K562 (cell line): ENCODE results near the gene B4GALT1. TPM values are rescaled to one million over a fixed set of nuclear protein-coding genes. Genes with fewer than 3 reads are reported as not detected.

Experiments used
- CTCF ChIP-seq, 3 experiments: IDR thresholded peaks in 2 of 3; conservative IDR thresholded peaks in 1 of 3; 2 replicates each; pipeline ENCODE4 v1.5.1; 2011 to 2012; ENCODE audit warnings: low read length in 3 of 3, mild to moderate bottlenecking in 3 of 3, control low read depth in 2 of 3, improper control_type of control experiment in 1 of 3, inconsistent platforms in 1 of 3, low read depth in 1 of 3, mixed read lengths in 1 of 3, moderate library complexity in 1 of 3; ENCODE audit not compliant: insufficient read depth in 2 of 3
- E2F5 ChIP-seq: sonication (generic); formaldehyde crosslinking; IDR thresholded peaks from 2 replicates; pipeline ENCODE4 v1.8.0; 2022; ENCODE audit warnings: mild to moderate bottlenecking, missing genetic modification reagents
- IRF2 ChIP-seq: sonication (generic); formaldehyde crosslinking; IDR thresholded peaks from 2 replicates; pipeline ENCODE4 v1.8.1; 2022; ENCODE audit warnings: mild to moderate bottlenecking, missing genetic modification reagents
- LCOR ChIP-seq: sonication (generic); formaldehyde crosslinking; IDR thresholded peaks from 2 replicates; pipeline ENCODE4 v1.8.0; 2022; ENCODE audit warnings: mild to moderate bottlenecking, missing genetic modification reagents
- MNT ChIP-seq, 2 experiments: fragments of 450-650 bp; conservative IDR thresholded peaks; 2 replicates each; pipeline ENCODE4 v1.6.1; 2017; ENCODE audit warnings: mild to moderate bottlenecking in 2 of 2, moderate library complexity in 2 of 2
- MTA3 ChIP-seq: fragments of 450-650 bp; formaldehyde crosslinking; IDR thresholded peaks from 2 replicates; pipeline ENCODE4 v1.6.1; 2017; ENCODE audit warnings: mild to moderate bottlenecking, borderline replicate concordance
- NFRKB ChIP-seq: fragments of 450-650 bp; IDR thresholded peaks from 2 replicates; pipeline ENCODE4 v1.6.1; 2016; ENCODE audit warnings: low read depth
- NR1H2 ChIP-seq: sonication (generic); formaldehyde crosslinking; IDR thresholded peaks from 2 replicates; pipeline ENCODE4 v1.4.0; 2020; ENCODE audit warnings: mild to moderate bottlenecking, missing genetic modification reagents
- POLR3G ChIP-seq: IDR thresholded peaks from 2 replicates; pipeline ENCODE4 v1.6.1; 2011; ENCODE audit not compliant: insufficient read length, insufficient replicate concordance; ENCODE audit errors: extremely low read depth
- RAD21 ChIP-seq, 2 experiments: fragments of 250-450 bp in 1 of 2; fragments of 450-650 bp in 1 of 2; sonication (Bioruptor Pico) in 1 of 2; formaldehyde crosslinking in 1 of 2; IDR thresholded peaks in 1 of 2; conservative IDR thresholded peaks in 1 of 2; 2 replicates each; pipeline versions ENCODE4 v1.4.0 to v1.8.0; 2020 to 2022; ENCODE audit warnings: mild to moderate bottlenecking in 2 of 2, moderate library complexity in 1 of 2
- SMAD1 ChIP-seq: fragments of 150-350 bp; IDR thresholded peaks from 2 replicates; pipeline ENCODE4 v1.6.1; 2014; ENCODE audit warnings: low read length, low read depth; ENCODE audit not compliant: partially characterized antibody
- SNIP1 ChIP-seq: fragments of 450-650 bp; IDR thresholded peaks from 2 replicates; pipeline ENCODE4 v1.7.1; 2017; ENCODE audit warnings: low read depth, mild to moderate bottlenecking
- TAF9B ChIP-seq: fragments of 450-650 bp; IDR thresholded peaks from 2 replicates; pipeline ENCODE4 v1.6.1; 2018; ENCODE audit warnings: mild to moderate bottlenecking; ENCODE audit not compliant: partially characterized antibody
- ZBED1 ChIP-seq: IDR thresholded peaks from 2 replicates; pipeline ENCODE4 v1.6.1; 2014
- ZKSCAN8 ChIP-seq: fragments of 200-800 bp; sonication (Bioruptor generic); IDR thresholded peaks from 2 replicates; pipeline ENCODE4 v1.6.1; 2016; ENCODE audit warnings: missing genetic modification characterization, missing compliant biosample characterization
- ZNF12 ChIP-seq: sonication (generic); formaldehyde crosslinking; IDR thresholded peaks from 2 replicates; pipeline ENCODE4 v1.4.0; 2020; ENCODE audit warnings: mild to moderate bottlenecking, missing genetic modification reagents
- ZNF316 ChIP-seq: fragments of 450-650 bp; IDR thresholded peaks from 2 replicates; pipeline ENCODE4 v1.6.1; 2016
- ZSCAN32 ChIP-seq: fragments of 450-650 bp; formaldehyde crosslinking; IDR thresholded peaks from 2 replicates; pipeline ENCODE4 v1.4.0; 2020; ENCODE audit warnings: mild to moderate bottlenecking, moderate library complexity
- polyA plus RNA-seq, 8 experiments: library from polyadenylated mRNA; depleted of rRNA in 4 of 8; stranded (reverse) in 5 of 8; unstranded in 3 of 8; fragments of >200 nt; fragmentation: Nextera tagmentation in 2 of 8; fragmentation: Illumina TruSeq in 1 of 8; extraction: Ambion mirVana in 2 of 8; extraction: Trizol in 1 of 8; gene quantifications; 2 replicates each; pipeline versions ENCODE4 v1.2.1 to v1.2.3, GENCODE V29; 2011 to 2014; ENCODE audit warnings: inconsistent platforms in 1 of 8, missing spikeins in 1 of 8
- total RNA-seq, 7 experiments: library from RNA; depleted of rRNA in 6 of 7; stranded (reverse); fragments of >200 nt in 6 of 7; fragmentation: Illumina TruSeq in 2 of 7; extraction: Trizol in 2 of 7; gene quantifications; 2 replicates each; pipeline versions ENCODE4 v1.2.1 to v1.2.3, GENCODE V29; 2011 to 2021; ENCODE audit warnings: low replicate concordance in 1 of 7
- TF ChIP-seq, protein P1 (sequence below): fragments of 450-650 bp; IDR thresholded peaks from 2 replicates; pipeline ENCODE4 v1.7.0; 2016; ENCODE audit warnings: borderline replicate concordance
- TF ChIP-seq, protein P2 (sequence below): fragments of 450-650 bp; IDR thresholded peaks from 2 replicates; pipeline ENCODE4 v1.7.1; 2018; ENCODE audit warnings: mild to moderate bottlenecking, low read depth; ENCODE audit not compliant: partially characterized antibody

Gene B4GALT1
- total and polyA plus RNA-seq, 9 of the 15 experiments (the other 6 are each of a cell fraction or from before 2014, with no cell fraction given), result 4.1 to 26.8 (median 7.1) TPM

GRCh38 chr9:33081128-33081851, 85.8 kb downstream of the B4GALT1 start (continued):
- TF ChIP-seq E2F5 (CRISPR knock-in tag), result no peak
- TF ChIP-seq MTA3, result no peak
- TF ChIP-seq ZNF12 (CRISPR knock-in tag), result no peak
- TF ChIP-seq ZSCAN32 (CRISPR knock-in tag), result no peak
- no peak for TF ChIP-seq POLR3G
- no peak for TF ChIP-seq ZKSCAN8 (CRISPR knock-in tag)
- TF ChIP-seq, protein P1, sequence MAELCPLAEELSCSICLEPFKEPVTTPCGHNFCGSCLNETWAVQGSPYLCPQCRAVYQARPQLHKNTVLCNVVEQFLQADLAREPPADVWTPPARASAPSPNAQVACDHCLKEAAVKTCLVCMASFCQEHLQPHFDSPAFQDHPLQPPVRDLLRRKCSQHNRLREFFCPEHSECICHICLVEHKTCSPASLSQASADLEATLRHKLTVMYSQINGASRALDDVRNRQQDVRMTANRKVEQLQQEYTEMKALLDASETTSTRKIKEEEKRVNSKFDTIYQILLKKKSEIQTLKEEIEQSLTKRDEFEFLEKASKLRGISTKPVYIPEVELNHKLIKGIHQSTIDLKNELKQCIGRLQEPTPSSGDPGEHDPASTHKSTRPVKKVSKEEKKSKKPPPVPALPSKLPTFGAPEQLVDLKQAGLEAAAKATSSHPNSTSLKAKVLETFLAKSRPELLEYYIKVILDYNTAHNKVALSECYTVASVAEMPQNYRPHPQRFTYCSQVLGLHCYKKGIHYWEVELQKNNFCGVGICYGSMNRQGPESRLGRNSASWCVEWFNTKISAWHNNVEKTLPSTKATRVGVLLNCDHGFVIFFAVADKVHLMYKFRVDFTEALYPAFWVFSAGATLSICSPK, result no peak
- no peak for TF ChIP-seq ZBED1
- peak; percentile 69 to 81 (median 76) for TF ChIP-seq CTCF (IDR thresholded peaks at IDR 0.05 in 2 of 3, conservative IDR thresholded peaks at IDR 0.05 in 1 of 3; ENCODE audit: insufficient read depth in 2 of 3, low read depth in 1 of 3, low read length in 3 of 3)
- TF ChIP-seq TAF9B, result no peak
- TF ChIP-seq NR1H2, result no peak
- TF ChIP-seq LCOR, result no peak
- no peak for TF ChIP-seq IRF2 (CRISPR knock-in tag)
- no peak for TF ChIP-seq SNIP1
- peak; percentile 57 for TF ChIP-seq ZNF316
- no peak for TF ChIP-seq NFRKB
- TF ChIP-seq MNT (conservative IDR thresholded peaks at IDR 0.05), result no peak
- TF ChIP-seq RAD21 (CRISPR knock-in tag; conservative IDR thresholded peaks at IDR 0.05 in 1 of 2, IDR thresholded peaks at IDR 0.05 in 1 of 2), result peak; percentile 91 to 93
- TF ChIP-seq, protein P2, sequence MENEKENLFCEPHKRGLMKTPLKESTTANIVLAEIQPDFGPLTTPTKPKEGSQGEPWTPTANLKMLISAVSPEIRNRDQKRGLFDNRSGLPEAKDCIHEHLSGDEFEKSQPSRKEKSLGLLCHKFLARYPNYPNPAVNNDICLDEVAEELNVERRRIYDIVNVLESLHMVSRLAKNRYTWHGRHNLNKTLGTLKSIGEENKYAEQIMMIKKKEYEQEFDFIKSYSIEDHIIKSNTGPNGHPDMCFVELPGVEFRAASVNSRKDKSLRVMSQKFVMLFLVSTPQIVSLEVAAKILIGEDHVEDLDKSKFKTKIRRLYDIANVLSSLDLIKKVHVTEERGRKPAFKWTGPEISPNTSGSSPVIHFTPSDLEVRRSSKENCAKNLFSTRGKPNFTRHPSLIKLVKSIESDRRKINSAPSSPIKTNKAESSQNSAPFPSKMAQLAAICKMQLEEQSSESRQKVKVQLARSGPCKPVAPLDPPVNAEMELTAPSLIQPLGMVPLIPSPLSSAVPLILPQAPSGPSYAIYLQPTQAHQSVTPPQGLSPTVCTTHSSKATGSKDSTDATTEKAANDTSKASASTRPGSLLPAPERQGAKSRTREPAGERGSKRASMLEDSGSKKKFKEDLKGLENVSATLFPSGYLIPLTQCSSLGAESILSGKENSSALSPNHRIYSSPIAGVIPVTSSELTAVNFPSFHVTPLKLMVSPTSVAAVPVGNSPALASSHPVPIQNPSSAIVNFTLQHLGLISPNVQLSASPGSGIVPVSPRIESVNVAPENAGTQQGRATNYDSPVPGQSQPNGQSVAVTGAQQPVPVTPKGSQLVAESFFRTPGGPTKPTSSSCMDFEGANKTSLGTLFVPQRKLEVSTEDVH, result no peak
- no peak for TF ChIP-seq SMAD1
